Loucy (cell line): Measurements from ENCODE around the gene EPHB3.
"Not testable (repeated sequence)": the region's sequence is repeated elsewhere in the genome, so short reads cannot be mapped to it uniquely, and the experiment has no call there.

Experiments
- H2AFZ ChIP-seq: fragments of 200-600 bp; sonication (generic); 2 replicates; pipeline ENCODE4 v1.6.0; 2016; ENCODE audit warnings: antibody characterized with exemption, mild to moderate bottlenecking, low read length, moderate library complexity
- H3F3A ChIP-seq: fragments of 200-600 bp; 2 replicates; pipeline ENCODE4 v1.6.0; 2016; ENCODE audit warnings: antibody characterized with exemption, low read depth, mild to moderate bottlenecking
- H3K27me3 ChIP-seq: fragments of 200-600 bp; sonication (generic); 2 replicates; pipeline ENCODE4 v1.6.1; 2014; ENCODE audit warnings: low read length, mild to moderate bottlenecking; ENCODE audit not compliant: insufficient read depth, poor library complexity, severe bottlenecking
- H3K36me3 ChIP-seq: fragments of 200-600 bp; sonication (generic); 2 replicates; pipeline ENCODE4 v1.6.1; 2016; ENCODE audit warnings: low read length; ENCODE audit not compliant: insufficient read depth
- H3K4me1 ChIP-seq: fragments of 200-600 bp; sonication (generic); 2 replicates; pipeline ENCODE4 v1.5.1; 2014; ENCODE audit warnings: low read length, mild to moderate bottlenecking; ENCODE audit not compliant: insufficient read depth, poor library complexity, severe bottlenecking
- H3K4me2 ChIP-seq: fragments of 200-600 bp; sonication (generic); 2 replicates; pipeline ENCODE4 v1.6.0; 2014; ENCODE audit warnings: antibody characterized with exemption, low read length, low read depth, mild to moderate bottlenecking; ENCODE audit not compliant: poor library complexity, severe bottlenecking
- H3K4me3 ChIP-seq: fragments of 200-600 bp; sonication (generic); 2 replicates; pipeline ENCODE4 v1.5.1; 2014; ENCODE audit warnings: low read length, mild to moderate bottlenecking, mixed read lengths; ENCODE audit not compliant: poor library complexity, severe bottlenecking
- H3K79me2 ChIP-seq: fragments of 200-600 bp; sonication (generic); 2 replicates; pipeline ENCODE4 v1.6.1; 2014; ENCODE audit warnings: low read length; ENCODE audit not compliant: insufficient read depth
- H3K9ac ChIP-seq: fragments of 200-600 bp; sonication (generic); 2 replicates; pipeline ENCODE4 v1.6.0; 2014; ENCODE audit warnings: mild to moderate bottlenecking, low read depth, low read length, moderate library complexity; ENCODE audit not compliant: poor library complexity, severe bottlenecking
- H3K9me2 ChIP-seq: fragments of 200-600 bp; sonication (generic); replicated peaks from 2 replicates; pipeline ENCODE4 v1.6.1; 2016; ENCODE audit warnings: low read depth, low read length, mixed read lengths
- H3K9me3 ChIP-seq: fragments of 200-600 bp; sonication (generic); 2 replicates; pipeline ENCODE4 v1.6.1; 2014; ENCODE audit warnings: mild to moderate bottlenecking, antibody characterized with exemption, low read length, low read depth; ENCODE audit not compliant: insufficient read depth
- H4K20me1 ChIP-seq: fragments of 200-600 bp; sonication (generic); 2 replicates; pipeline ENCODE4 v1.6.0; 2014; ENCODE audit warnings: antibody characterized with exemption, low read length, mild to moderate bottlenecking; ENCODE audit not compliant: insufficient read depth, poor library complexity, severe bottlenecking
- EZH2phosphoT487 ChIP-seq: fragments of 200-600 bp; IDR thresholded peaks from 2 replicates; pipeline ENCODE4 v1.6.1; 2018; ENCODE audit warnings: antibody characterized with exemption, mild to moderate bottlenecking, moderate library complexity, borderline replicate concordance
- TF ChIP-seq, protein P1 (sequence below): fragments of 200-600 bp; sonication (generic); conservative IDR thresholded peaks from 2 replicates; pipeline ENCODE4 v1.5.1; 2014; ENCODE audit warnings: mild to moderate bottlenecking, antibody characterized with exemption, low read length

EPHB3 gene

DNA sequence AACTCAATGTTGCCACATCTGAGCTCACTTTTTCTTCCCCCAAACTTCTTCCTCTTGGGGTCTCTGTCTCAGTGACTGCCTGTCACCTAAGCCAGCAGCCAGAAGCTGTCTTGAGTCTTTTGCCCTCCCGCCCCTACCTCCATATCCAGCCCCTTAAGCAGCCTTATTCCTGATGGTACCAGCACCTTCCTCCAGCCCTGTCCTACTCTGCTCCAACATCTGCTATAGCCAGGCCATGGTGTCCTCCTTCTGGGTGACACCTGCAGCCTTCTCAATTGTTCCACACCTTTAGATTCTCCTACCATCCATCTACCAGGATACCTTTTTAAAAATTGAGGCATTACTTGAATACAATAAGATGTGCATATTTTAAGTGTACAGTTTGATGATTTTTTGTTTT lies 53.8 kb downstream of the EPHB3 start:
- no peak overlapping the region for H3K4me2 ChIP-seq
- no peak for TF ChIP-seq EZH2phosphoT487
- TF ChIP-seq, protein P1, sequence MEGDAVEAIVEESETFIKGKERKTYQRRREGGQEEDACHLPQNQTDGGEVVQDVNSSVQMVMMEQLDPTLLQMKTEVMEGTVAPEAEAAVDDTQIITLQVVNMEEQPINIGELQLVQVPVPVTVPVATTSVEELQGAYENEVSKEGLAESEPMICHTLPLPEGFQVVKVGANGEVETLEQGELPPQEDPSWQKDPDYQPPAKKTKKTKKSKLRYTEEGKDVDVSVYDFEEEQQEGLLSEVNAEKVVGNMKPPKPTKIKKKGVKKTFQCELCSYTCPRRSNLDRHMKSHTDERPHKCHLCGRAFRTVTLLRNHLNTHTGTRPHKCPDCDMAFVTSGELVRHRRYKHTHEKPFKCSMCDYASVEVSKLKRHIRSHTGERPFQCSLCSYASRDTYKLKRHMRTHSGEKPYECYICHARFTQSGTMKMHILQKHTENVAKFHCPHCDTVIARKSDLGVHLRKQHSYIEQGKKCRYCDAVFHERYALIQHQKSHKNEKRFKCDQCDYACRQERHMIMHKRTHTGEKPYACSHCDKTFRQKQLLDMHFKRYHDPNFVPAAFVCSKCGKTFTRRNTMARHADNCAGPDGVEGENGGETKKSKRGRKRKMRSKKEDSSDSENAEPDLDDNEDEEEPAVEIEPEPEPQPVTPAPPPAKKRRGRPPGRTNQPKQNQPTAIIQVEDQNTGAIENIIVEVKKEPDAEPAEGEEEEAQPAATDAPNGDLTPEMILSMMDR: no peak
- H3K4me3 ChIP-seq: no peak overlapping the region

DNA sequence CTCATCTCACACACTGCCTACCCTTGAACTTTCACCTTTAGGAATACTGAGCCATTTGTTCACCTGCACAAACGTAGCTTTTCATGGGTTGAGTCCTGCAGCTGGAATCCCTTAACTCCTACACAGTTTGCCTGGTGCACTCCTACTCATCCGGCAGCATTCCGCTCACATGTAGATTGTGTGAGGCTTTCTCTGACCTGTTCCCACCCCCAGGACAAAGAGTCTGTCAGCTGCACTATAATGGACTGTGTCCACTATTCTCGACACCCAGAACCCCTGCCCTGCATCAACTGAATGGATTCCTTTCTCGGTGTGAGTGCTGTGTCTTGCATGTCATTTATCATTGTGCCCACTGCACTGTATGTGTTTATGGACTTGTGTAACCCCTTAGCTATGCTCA lies 54.9 kb downstream of the EPHB3 start:
- H3K9me2 ChIP-seq: no peaks in the 10 kb centered on the region
- TF ChIP-seq, protein P1: no peak
- TF ChIP-seq EZH2phosphoT487: no peak

More for the DNA sequence above, 53.8 kb downstream of the EPHB3 start:
- Histone ChIP-seq H3K79me2 (no peaks in the 10 kb centered on the region), H3K9me3 (no peaks in the 10 kb centered on the region), H2AFZ (no peak overlapping the region), H3K9me2 (no peaks in the 10 kb centered on the region), H3F3A (no peaks in the 10 kb centered on the region), H3K27me3 (no peaks in the 10 kb centered on the region), H4K20me1 (no peaks in the 10 kb centered on the region), H3K36me3 (no peaks in the 10 kb centered on the region), H3K4me1 (peaks cover 8% of the 10 kb centered on the region), H3K9ac (no peak overlapping the region)

DNA sequence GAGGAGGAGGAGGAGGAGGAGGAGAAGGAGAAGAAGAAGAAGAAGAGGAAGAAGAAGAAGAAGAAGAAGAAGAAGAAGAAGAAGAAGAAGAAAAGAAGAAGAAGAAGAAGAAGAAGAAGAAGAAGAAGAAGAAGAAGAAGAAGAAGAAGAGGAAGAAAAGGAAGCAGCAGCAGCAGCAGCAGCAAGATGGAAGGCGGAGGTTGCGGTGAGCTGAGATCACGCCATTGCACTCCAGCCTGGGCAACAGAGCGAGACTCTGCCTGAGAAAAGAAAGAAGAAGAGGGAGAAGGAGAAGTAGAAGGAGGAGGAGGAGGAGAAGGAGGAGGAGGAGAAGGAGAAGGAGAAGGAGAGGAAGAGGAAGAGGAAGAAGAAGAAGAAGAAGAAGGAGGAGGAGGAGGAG lies 55.7 kb downstream of the EPHB3 start:
- not testable (repeated sequence) for H3F3A ChIP-seq, H3K9me2 ChIP-seq, H4K20me1 ChIP-seq, H3K36me3 ChIP-seq, H3K4me2 ChIP-seq, H3K4me3 ChIP-seq, H2AFZ ChIP-seq, H3K27me3 ChIP-seq, H3K4me1 ChIP-seq, H3K79me2 ChIP-seq, H3K9ac ChIP-seq, H3K9me3 ChIP-seq

More for the DNA sequence above, 54.9 kb downstream of the EPHB3 start:
- Histone ChIP-seq H2AFZ (no peak overlapping the region), H3K27me3 (no peaks in the 10 kb centered on the region), H3K9ac (no peak overlapping the region), H3K4me1 (peaks cover 8% of the 10 kb centered on the region), H3F3A (no peaks in the 10 kb centered on the region), H3K36me3 (no peaks in the 10 kb centered on the region), H4K20me1 (no peaks in the 10 kb centered on the region), H3K9me3 (no peaks in the 10 kb centered on the region), H3K79me2 (no peaks in the 10 kb centered on the region), H3K4me2 (no peak overlapping the region), H3K4me3 (no peak overlapping the region)

DNA sequence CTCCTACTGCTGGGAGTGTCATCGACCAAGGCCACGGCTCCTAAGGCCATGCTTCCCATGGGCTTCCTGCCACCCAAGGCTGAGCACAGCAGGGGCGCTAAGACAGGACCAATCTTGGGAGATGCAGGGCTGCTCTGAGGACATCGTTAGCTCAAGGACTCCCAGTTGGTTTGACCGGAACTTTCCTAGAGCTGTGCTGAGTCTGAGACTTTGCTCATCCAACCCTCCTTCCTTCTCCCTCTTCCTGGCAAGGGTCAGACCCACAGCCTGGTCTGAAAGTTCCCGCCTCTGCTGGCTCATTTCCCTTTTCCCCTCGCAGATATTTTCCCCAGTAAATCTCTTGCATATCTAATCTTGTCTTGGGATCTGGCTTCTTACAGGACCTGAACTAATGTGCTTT lies 57.2 kb downstream of the EPHB3 start:
- H3F3A ChIP-seq: no peaks in the 10 kb centered on the region
- H3K4me3 ChIP-seq: no peak overlapping the region

More for the DNA sequence above, 57.2 kb downstream of the EPHB3 start:
- H3K9me2 ChIP-seq: no peaks in the 10 kb centered on the region
- no peak overlapping the region for H3K4me2 ChIP-seq
- TF ChIP-seq EZH2phosphoT487: no peak
- TF ChIP-seq, protein P1: no peak
- no peaks in the 10 kb centered on the region for H3K9me3 ChIP-seq
- no peaks in the 10 kb centered on the region for H3K36me3 ChIP-seq
- peaks cover 8% of the 10 kb centered on the region for H3K4me1 ChIP-seq
- H3K9ac ChIP-seq: no peak overlapping the region
- no peak overlapping the region for H2AFZ ChIP-seq
- H3K27me3 ChIP-seq: no peaks in the 10 kb centered on the region
- H4K20me1 ChIP-seq: no peaks in the 10 kb centered on the region
- no peaks in the 10 kb centered on the region for H3K79me2 ChIP-seq
